Osteoblast (primary cell): ENCODE data around the gene NRF1. TPM values are rescaled to one million over a fixed set of nuclear protein-coding genes. Genes with fewer than 3 reads are reported as not detected.

Source experiments
- DNase-seq: peaks from one replicate; pipeline ENCODE4 v3.0.0; 2011; ENCODE audit warnings: low spot score, mixed read lengths; ENCODE audit not compliant: insufficient read length; ENCODE audit errors: missing footprints
- H2AFZ ChIP-seq: 2 replicates; pipeline ENCODE4 v1.6.0; 2011; ENCODE audit warnings: mild to moderate bottlenecking, low read length
- H3K27ac ChIP-seq: 2 replicates; pipeline ENCODE4 v1.5.1; 2011; ENCODE audit warnings: mild to moderate bottlenecking, low read depth, low read length, moderate library complexity
- H3K27me3 ChIP-seq: 2 replicates; pipeline ENCODE4 v1.6.0; 2012; ENCODE audit warnings: mild to moderate bottlenecking, control low read depth, inconsistent platforms, low read length, moderate library complexity; ENCODE audit not compliant: insufficient read depth
- H3K36me3 ChIP-seq: 2 replicates; pipeline ENCODE4 v1.5.1; 2011; ENCODE audit warnings: mild to moderate bottlenecking, low read length, control low read depth, moderate library complexity; ENCODE audit not compliant: insufficient read depth
- H3K4me1 ChIP-seq: 2 replicates; pipeline ENCODE4 v1.5.1; 2011; ENCODE audit warnings: mild to moderate bottlenecking, low read length, control low read depth, moderate library complexity; ENCODE audit not compliant: insufficient read depth
- H3K4me2 ChIP-seq: 2 replicates; pipeline ENCODE4 v1.6.0; 2011; ENCODE audit warnings: mild to moderate bottlenecking, low read length; ENCODE audit not compliant: insufficient read depth
- H3K4me3 ChIP-seq: fragments of 200-600 bp; sonication (generic); 3 replicates; pipeline ENCODE4 v1.5.1; 2012; ENCODE audit warnings: mild to moderate bottlenecking, low read length, inconsistent platforms; ENCODE audit not compliant: insufficient read depth
- H3K79me2 ChIP-seq: 2 replicates; pipeline ENCODE4 v1.6.0; 2012; ENCODE audit warnings: mild to moderate bottlenecking, low read length, control low read depth, inconsistent platforms; ENCODE audit not compliant: insufficient read depth
- H3K9me3 ChIP-seq: 2 replicates; pipeline ENCODE4 v1.5.1; 2011; ENCODE audit warnings: low read depth, low read length, control low read depth
- H4K20me1 ChIP-seq: 2 replicates; pipeline ENCODE4 v1.6.0; 2012; ENCODE audit warnings: mild to moderate bottlenecking, low read length, control low read depth; ENCODE audit not compliant: insufficient read depth
- total RNA-seq: library from RNA; depleted of rRNA; stranded (reverse); fragments of >200 nt; gene quantifications from 2 replicates; pipeline ENCODE4 v1.2.3, GENCODE V29; 2012
- TF ChIP-seq, protein P1 (sequence below): IDR thresholded peaks from 2 replicates; pipeline ENCODE4 v1.5.1; 2011; ENCODE audit warnings: mild to moderate bottlenecking, low read depth, low read length, moderate library complexity; ENCODE audit errors: extremely low read depth

Gene NRF1
- total RNA-seq, 1 donor = 14.8 TPM

DNA sequence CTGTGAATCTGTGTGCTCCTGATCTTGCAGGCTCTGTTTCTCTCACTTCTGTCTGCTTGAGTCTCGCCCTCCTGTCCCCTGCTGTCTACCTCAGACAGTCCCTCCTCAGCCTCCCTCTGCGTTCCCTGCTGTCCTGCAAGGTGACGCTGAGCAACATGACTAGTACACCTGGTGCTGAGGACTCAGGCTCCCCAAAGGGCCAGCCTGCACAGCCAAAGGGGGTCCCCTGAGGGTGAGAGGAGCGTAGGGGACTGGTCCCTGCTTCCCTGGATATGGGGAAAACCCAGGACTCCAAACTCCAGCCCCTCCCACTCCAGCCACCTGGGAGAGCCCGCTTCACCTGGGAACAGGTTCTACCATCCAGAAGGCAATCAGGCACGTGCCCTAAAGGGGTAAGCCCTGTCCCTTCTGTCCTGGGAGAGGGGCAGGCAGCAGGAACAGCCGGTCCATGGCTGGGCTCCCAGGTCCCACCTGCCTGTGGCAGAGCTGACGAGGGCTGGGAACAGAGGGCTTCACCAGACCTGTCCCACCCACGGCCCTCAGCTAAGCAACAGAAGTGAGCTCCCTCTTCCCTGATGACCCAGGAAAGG is 184.8 kb downstream of the NRF1 start:
- Histone ChIP-seq H3K36me3 (no peaks in the 10 kb centered on the region), H3K9me3 (no peaks in the 10 kb centered on the region), H3K4me3 (no peak overlapping the region), H3K27me3 (peaks cover 4% of the 10 kb centered on the region), H3K79me2 (no peaks in the 10 kb centered on the region), H2AFZ (no peak overlapping the region), H4K20me1 (no peaks in the 10 kb centered on the region), H3K4me2 (no peak overlapping the region), H3K4me1 (no peaks in the 10 kb centered on the region), H3K27ac (no peak overlapping the region)
- peak; percentile 80 for DNase-seq
- TF ChIP-seq, protein P1, sequence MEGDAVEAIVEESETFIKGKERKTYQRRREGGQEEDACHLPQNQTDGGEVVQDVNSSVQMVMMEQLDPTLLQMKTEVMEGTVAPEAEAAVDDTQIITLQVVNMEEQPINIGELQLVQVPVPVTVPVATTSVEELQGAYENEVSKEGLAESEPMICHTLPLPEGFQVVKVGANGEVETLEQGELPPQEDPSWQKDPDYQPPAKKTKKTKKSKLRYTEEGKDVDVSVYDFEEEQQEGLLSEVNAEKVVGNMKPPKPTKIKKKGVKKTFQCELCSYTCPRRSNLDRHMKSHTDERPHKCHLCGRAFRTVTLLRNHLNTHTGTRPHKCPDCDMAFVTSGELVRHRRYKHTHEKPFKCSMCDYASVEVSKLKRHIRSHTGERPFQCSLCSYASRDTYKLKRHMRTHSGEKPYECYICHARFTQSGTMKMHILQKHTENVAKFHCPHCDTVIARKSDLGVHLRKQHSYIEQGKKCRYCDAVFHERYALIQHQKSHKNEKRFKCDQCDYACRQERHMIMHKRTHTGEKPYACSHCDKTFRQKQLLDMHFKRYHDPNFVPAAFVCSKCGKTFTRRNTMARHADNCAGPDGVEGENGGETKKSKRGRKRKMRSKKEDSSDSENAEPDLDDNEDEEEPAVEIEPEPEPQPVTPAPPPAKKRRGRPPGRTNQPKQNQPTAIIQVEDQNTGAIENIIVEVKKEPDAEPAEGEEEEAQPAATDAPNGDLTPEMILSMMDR = no peak

DNA sequence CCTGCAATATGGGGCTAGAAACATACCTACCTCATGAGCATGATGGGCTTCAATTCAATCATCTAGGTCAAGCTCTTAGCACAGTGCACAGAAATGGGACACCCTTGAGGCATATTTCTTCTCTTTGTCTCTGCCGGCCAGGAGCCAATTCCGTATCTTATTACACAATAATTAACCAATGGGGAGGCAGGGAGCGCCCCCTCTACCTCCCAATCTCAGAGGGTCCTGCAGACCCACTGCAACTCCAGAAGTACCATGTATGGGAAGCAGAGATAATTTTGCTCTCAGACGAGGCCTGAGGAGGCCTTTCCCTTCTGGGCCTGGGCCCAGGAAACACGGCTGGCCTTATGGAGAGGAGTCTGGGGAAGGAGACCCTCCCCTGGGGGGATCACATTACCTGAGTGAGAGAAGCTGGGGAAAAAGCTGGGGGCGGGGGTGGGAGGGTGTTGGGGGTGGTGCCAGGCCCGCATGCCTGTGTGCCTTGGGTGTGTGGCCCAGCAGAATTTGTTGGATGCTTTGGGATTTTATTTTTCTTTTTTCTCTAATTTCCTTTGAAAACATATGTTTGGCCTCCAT is 185.8 kb downstream of the NRF1 start:
- H3K36me3 ChIP-seq = no peaks in the 10 kb centered on the region

DNA sequence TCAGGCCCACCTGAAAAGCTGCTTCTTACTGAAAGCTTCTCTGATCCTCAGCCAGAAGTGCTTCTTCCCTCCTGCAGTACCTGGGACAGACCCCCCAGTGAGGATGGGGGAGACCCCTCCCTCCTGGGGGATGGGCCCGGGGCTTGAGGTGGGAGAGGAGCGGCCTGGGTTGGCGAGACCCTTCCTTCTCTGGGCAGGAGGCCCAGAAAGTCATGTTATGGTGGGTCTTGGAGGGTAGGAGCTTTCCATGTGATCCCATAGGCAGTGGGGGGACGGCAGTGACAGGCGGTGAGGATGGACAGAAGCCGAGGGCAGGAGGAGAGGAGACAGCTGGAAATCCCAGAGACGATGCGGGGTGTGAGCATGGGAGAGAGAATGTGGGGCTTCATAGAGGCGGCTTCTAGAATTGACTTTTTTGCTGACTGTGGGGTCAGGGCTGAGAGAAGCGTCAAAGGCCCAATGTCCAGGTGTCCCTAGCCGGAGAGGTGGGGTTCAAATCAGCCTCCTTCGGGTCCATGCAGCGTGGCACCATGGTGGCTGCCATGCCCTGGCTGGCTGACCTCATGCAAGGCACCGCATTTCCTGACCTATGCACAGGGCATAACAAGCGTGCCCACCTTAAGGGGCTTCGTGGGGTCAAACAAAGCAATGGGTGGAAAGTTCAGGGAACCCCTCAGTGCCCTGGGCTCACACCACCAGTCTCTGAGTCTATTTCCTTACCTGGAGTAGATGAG is 187.3 kb downstream of the NRF1 start:
- H3K4me2 ChIP-seq = no peak overlapping the region
- H3K27me3 ChIP-seq = peaks cover 4% of the 10 kb centered on the region
- no peaks in the 10 kb centered on the region for H3K4me1 ChIP-seq
- H3K36me3 ChIP-seq = no peaks in the 10 kb centered on the region
- peak; percentile 81 for DNase-seq
- H4K20me1 ChIP-seq = no peaks in the 10 kb centered on the region
- H2AFZ ChIP-seq = no peak overlapping the region
- TF ChIP-seq, protein P1 = no peak
- no peaks in the 10 kb centered on the region for H3K9me3 ChIP-seq
- no peak overlapping the region for H3K27ac ChIP-seq
- no peak overlapping the region for H3K4me3 ChIP-seq
- no peaks in the 10 kb centered on the region for H3K79me2 ChIP-seq

More for the DNA sequence above, 185.8 kb downstream of the NRF1 start:
- H4K20me1 ChIP-seq = no peaks in the 10 kb centered on the region
- no peak overlapping the region for H2AFZ ChIP-seq
- H3K4me3 ChIP-seq = no peak overlapping the region
- DNase-seq = no peak
- TF ChIP-seq, protein P1 = no peak
- peaks cover 4% of the 10 kb centered on the region for H3K27me3 ChIP-seq
- H3K4me1 ChIP-seq = no peaks in the 10 kb centered on the region
- no peaks in the 10 kb centered on the region for H3K79me2 ChIP-seq
- H3K27ac ChIP-seq = no peak overlapping the region
- no peaks in the 10 kb centered on the region for H3K9me3 ChIP-seq
- no peak overlapping the region for H3K4me2 ChIP-seq

DNA sequence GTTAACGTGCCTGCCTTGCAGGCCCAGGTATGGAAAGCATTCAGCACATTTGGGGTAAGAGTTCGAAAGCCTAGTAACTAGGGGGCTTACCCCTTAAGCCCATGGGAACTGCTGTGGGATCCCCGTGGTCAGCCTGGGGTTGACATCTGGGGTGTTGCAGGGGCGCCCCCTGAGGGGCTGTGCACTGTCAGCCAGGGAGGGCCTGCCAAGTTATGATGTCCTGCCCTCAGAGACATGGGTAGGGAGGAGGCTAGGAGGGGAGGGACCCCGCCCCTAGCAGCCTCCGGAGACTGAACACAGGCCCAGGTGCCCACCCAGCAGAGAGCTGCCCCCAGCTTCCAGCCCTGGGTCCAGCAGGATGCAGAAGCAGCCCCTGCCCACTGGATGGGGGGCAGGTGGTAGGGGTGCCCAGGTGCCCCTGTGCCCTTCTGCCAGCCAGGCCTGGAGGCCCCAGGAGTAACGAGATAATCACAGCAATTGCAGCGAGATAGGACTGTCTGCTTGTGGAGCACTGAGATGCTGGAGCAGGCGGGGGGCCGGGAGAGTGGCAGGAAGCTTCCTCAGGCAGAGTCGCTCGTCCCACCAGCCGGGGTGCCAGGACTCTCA is 187.9 kb downstream of the NRF1 start:
- no peak overlapping the region for H3K4me2 ChIP-seq
- peak; percentile 62 for DNase-seq

More for the DNA sequence above, 187.9 kb downstream of the NRF1 start:
- H3K27ac ChIP-seq = no peak overlapping the region
- H3K9me3 ChIP-seq = no peaks in the 10 kb centered on the region
- H4K20me1 ChIP-seq = no peaks in the 10 kb centered on the region
- H2AFZ ChIP-seq = no peak overlapping the region
- H3K27me3 ChIP-seq = peaks cover 4% of the 10 kb centered on the region
- TF ChIP-seq, protein P1 = no peak
- H3K36me3 ChIP-seq = no peaks in the 10 kb centered on the region
- no peaks in the 10 kb centered on the region for H3K4me1 ChIP-seq
- H3K79me2 ChIP-seq = no peaks in the 10 kb centered on the region
- no peak overlapping the region for H3K4me3 ChIP-seq
